Pancreas (tissue), 10 donors: ENCODE measurements around the gene NACC2. TPM values are rescaled to one million over a fixed set of nuclear protein-coding genes. Genes with fewer than 3 reads are reported as not detected.

ENCODE experiments used
- ATAC-seq, 4 donors: fragments of 200-7000 bp; cut with Tn5 transposase; one replicate each; pipeline versions ENCODE4 v1.8.0 to v1.9.1; 2020; ENCODE audit warnings: mild to moderate bottlenecking in 4 of 4, moderate library complexity in 4 of 4
- DNase-seq, 6 donors: peaks; one replicate each; pipeline ENCODE4 v3.0.0-alpha.2; 2020
- FAIRE-seq: peaks from 2 replicates; lab custom pipeline; 2012; peaks lifted over from hg19 to GRCh38; lab: Jason Lieb, UNC
- H3K27ac ChIP-seq, 4 donors: fragments of 200-600 bp; sonication (generic); 1 replicate in 3 of 4; 2 replicates in 1 of 4; pipeline versions ENCODE4 v1.5.0 to v1.8.0; 2020
- H3K27me3 ChIP-seq, 4 donors: fragments of 200-600 bp; one replicate each; pipeline ENCODE4 v1.8.0; 2021
- H3K36me3 ChIP-seq, 3 donors: fragments of 200-600 bp; sonication (generic) in 1 of 3; one replicate each; pipeline versions ENCODE4 v1.5.0 to v1.8.0; 2020 to 2021
- H3K4me1 ChIP-seq, 3 donors: fragments of 200-600 bp; one replicate each; pipeline ENCODE4 v1.8.0; 2021
- H3K4me3 ChIP-seq, 4 donors: fragments of 200-600 bp; sonication (generic) in 2 of 4; one replicate each; pipeline versions ENCODE4 v1.5.0 to v1.8.0; 2020 to 2021
- H3K9me3 ChIP-seq, 4 donors: fragments of 200-600 bp; one replicate each; pipeline ENCODE4 v1.8.0; 2021
- CTCF ChIP-seq, 4 donors: fragments of 200-600 bp; sonication (generic) in 3 of 4; IDR thresholded peaks; one replicate each; pipeline versions ENCODE4 v1.5.0 to v1.8.0; 2021; ENCODE audit warnings: antibody characterized with exemption in 4 of 4
- WGBS, 2 donors: extraction: QIAGEN DNeasy Blood & Tissue Kit; methylation state at CpG; one replicate each; pipeline ENCODE4 v1.1.7; 2013; 5-methylcytosine and 5-hydroxymethylcytosine counted together
- intact Hi-C, 3 donors: fragments of 100-400 bp; cut with DNase I; formaldehyde crosslinking; loops; one replicate each; pipeline versions ENCODE4 v1.11.1 to v1.14.2; 2022
- polyA plus RNA-seq, 2 donors: library from polyadenylated mRNA; stranded (reverse); fragments of 200-250 nt; gene quantifications; one replicate each; pipeline ENCODE4 v1.2.3, GENCODE V29; 2013
- total RNA-seq, 6 donors: library from RNA; stranded (reverse); fragmentation: NEBNext Ultra II Directional in 4 of 6; extraction: Animal tissue kit (Norgen Biotek cat#: 25700) in 4 of 6; gene quantifications; one replicate each; pipeline versions ENCODE4 v1.2.1 to v1.2.4, GENCODE V29; 2021 to 2023
- donor health status: healthy with polysubstance abuse.
- donor health status: DM: no; HTN: no; CAD: no; lungs with moderate emphysema.
- donor health status: DM: no; HTN: no; CAD: no.
- donor health status: control.
- donor health status: control.
- donor health status: Bipolar disorder and iron deficiency.
- donor health status: DM: yes; HTN: yes; CAD: no.
- donor health status: DM: no; HTN: no; CAD: no.
- donor health status: DM: no; HTN: no; CAD: no.
- donor health status: DM: yes; HTN: yes; CAD: no.

NACC2 gene
- total and polyA plus RNA-seq, 8 donors, result 4.3 to 12.4 (median 8.2) TPM

GRCh38 chr9:136088481-136088938 is 6.6 kb downstream of the NACC2 start:
- Histone ChIP-seq H3K9me3 (no peaks in the 10 kb centered on the region), H3K4me1 (peaks cover 8 to 25% (median 11%) of the 10 kb centered on the region in 3 donors), H3K27me3 (no peaks in the 10 kb centered on the region), H3K27ac (no peak overlapping the region), H3K4me3 (no peak overlapping the region), H3K36me3 (no peaks in the 10 kb centered on the region)
- ATAC-seq (no peak), FAIRE-seq (no peak), DNase-seq (peak in 3 of 6 donors; percentile 24 to 67 (median 43))
- intact Hi-C loops, result no loop called here
- WGBS, 2 donors, result 82 to 84% methylated on average over 15 of the region's 15 CpGs
- TF ChIP-seq CTCF (IDR thresholded peaks at IDR 0.05), result no peak

- H3K4me3 ChIP-seq, result no peak overlapping the region
- no peak overlapping the region for H3K27ac ChIP-seq
- no peak for FAIRE-seq
- H3K36me3 ChIP-seq, result no peaks in the 10 kb centered on the region
- no peak for ATAC-seq
- TF ChIP-seq CTCF (IDR thresholded peaks at IDR 0.05), result no peak
- no peaks in the 10 kb centered on the region for H3K27me3 ChIP-seq
- H3K9me3 ChIP-seq, result no peaks in the 10 kb centered on the region
- intact Hi-C loops, result no loop called here
- H3K4me1 ChIP-seq, result peaks cover 5 to 25% (median 8%) of the 10 kb centered on the region in 3 donors
- WGBS, 2 donors, result 73 to 78% methylated on average over 24 of the region's 24 CpGs
- DNase-seq, result peak in 4 of 6 donors; percentile 14 to 63 (median 38)
Observed at GRCh38 chr9:136087741-136088480, 7.2 kb downstream of the NACC2 start.

- FAIRE-seq (no peak), ATAC-seq (no peak), DNase-seq (peak in 4 of 6 donors; percentile 12 to 67 (median 40))
- intact Hi-C loops, result no loop called here
- Histone ChIP-seq H3K36me3 (no peaks in the 10 kb centered on the region), H3K4me3 (no peak overlapping the region), H3K27ac (no peak overlapping the region), H3K27me3 (no peaks in the 10 kb centered on the region), H3K4me1 (peaks cover 6 to 22% (median 8%) of the 10 kb centered on the region in 3 donors), H3K9me3 (no peaks in the 10 kb centered on the region)
- TF ChIP-seq CTCF (IDR thresholded peaks at IDR 0.05), result no peak
- 88 to 92% methylated on average over 17 to 21 of the region's 21 CpGs for WGBS, 2 donors
Observed at GRCh38 chr9:136086951-136087740, 7.9 kb downstream of the NACC2 start.

GRCh38 chr9:136086213-136086881 is 8.7 kb downstream of the NACC2 start:
- Histone ChIP-seq H3K4me1 (peaks cover 8 to 24% (median 10%) of the 10 kb centered on the region in 3 donors), H3K36me3 (no peaks in the 10 kb centered on the region), H3K27ac (peak overlapping the region in 1 of 4 donors; percentile 28), H3K4me3 (no peak overlapping the region), H3K27me3 (no peaks in the 10 kb centered on the region), H3K9me3 (no peaks in the 10 kb centered on the region)
- 68 to 75% methylated on average over 22 to 24 of the region's 24 CpGs for WGBS, 2 donors
- no peak for FAIRE-seq
- peak in 3 of 6 donors; percentile 51 to 80 (median 61) for DNase-seq
- peak; percentile 7 to 29 (median 26) for ATAC-seq
- intact Hi-C loops, result no loop called here
- TF ChIP-seq CTCF (IDR thresholded peaks at IDR 0.05), result no peak
